ENCODE results near the gene MYO5B. TPM values are rescaled to one million over a fixed set of nuclear protein-coding genes. Genes with fewer than 3 reads are reported as not detected.

MYO5B gene
- polyA plus RNA-seq, 2 of the 4 experiments (the other 2 are of a cell fraction), result 6.4 to 18.4 TPM

DNA sequence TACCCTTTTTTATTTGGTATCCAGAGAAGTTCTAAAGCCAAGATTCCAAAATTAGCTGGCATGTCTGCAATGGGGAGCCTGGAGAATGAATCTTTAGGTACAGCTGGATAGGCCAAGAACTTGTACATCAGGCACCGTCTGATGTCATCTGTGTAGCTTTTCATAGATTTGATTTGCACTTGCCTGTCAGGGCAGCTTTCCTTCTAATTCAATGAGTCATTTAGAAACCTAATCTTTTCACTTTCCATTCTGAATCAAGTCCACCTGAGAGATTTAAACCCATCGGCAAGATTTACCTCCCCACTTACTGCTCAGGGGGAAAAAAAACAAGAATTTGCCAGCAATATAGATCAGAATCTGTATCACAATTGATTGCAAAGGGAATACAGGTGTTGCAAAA is 320.7 kb downstream of the MYO5B start:
- FAIRE-seq (no peak), ATAC-seq (no peak), DNase-seq (ENCODE audit: low read depth in 1 of 2, low spot score in 1 of 2) (no peak)
- ChIA-PET POLR2A (no interaction called here), CTCF (interaction anchor here (1.3 to 5.5 kb wide), 2 partner anchors 13 to 14 kb away, joined by 3 to 33 read pairs; no protein-coding TSS in a partner anchor)
- Histone ChIP-seq H3K4me3 (no peak overlapping the region), H3K4me1 (no peaks in the 10 kb centered on the region), H3K27ac (no peak overlapping the region), H3K4me2 (no peak overlapping the region), H3K9me3 (no peaks in the 10 kb centered on the region)
- 88% methylated on average over 2 of the region's 2 CpGs for WGBS (ENCODE audit: missing lambda C conversion rate)
- TF ChIP-seq RARB (CRISPR knock-in tag; IDR thresholded peaks at IDR 0.05) (no peak), KDM1A (IDR thresholded peaks at IDR 0.05; ENCODE audit: low read depth) (no peak), RNF2 (IDR thresholded peaks at IDR 0.05; ENCODE audit: borderline replicate concordance, low read depth) (no peak), JUNB (IDR thresholded peaks at IDR 0.05) (no peak), EHF (CRISPR knock-in tag; IDR thresholded peaks at IDR 0.05) (no peak), GATA3 (IDR thresholded peaks at IDR 0.05; ENCODE audit: borderline replicate concordance) (no peak), HOXB5 (CRISPR knock-in tag; IDR thresholded peaks at IDR 0.05) (no peak), JUN (IDR thresholded peaks at IDR 0.05) (no peak), EHMT2 (IDR thresholded peaks at IDR 0.05; ENCODE audit: low read depth) (no peak), RFX5 (IDR thresholded peaks at IDR 0.05) (no peak), MAZ (IDR thresholded peaks at IDR 0.05; ENCODE audit: borderline replicate concordance, low read depth, low read length) (no peak), FOXS1 (CRISPR knock-in tag; IDR thresholded peaks at IDR 0.05) (no peak), MAFK (IDR thresholded peaks at IDR 0.05; ENCODE audit: partially characterized antibody) (no peak), SMC3 (IDR thresholded peaks at IDR 0.05) (no peak), SREBF2 (IDR thresholded peaks at IDR 0.05) (no peak), POLR2A (IDR thresholded peaks at IDR 0.05; ENCODE audit: low read length) (no peak), CEBPB (IDR thresholded peaks at IDR 0.05) (no peak)
- TF ChIP-seq, protein P1, sequence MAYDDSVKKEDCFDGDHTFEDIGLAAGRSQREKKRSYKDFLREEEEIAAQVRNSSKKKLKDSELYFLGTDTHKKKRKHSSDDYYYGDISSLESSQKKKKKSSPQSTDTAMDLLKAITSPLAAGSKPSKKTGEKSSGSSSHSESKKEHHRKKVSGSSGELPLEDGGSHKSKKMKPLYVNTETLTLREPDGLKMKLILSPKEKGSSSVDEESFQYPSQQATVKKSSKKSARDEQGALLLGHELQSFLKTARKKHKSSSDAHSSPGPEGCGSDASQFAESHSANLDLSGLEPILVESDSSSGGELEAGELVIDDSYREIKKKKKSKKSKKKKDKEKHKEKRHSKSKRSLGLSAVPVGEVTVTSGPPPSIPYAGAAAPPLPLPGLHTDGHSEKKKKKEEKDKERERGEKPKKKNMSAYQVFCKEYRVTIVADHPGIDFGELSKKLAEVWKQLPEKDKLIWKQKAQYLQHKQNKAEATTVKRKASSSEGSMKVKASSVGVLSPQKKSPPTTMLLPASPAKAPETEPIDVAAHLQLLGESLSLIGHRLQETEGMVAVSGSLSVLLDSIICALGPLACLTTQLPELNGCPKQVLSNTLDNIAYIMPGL (CRISPR knock-in tag; IDR thresholded peaks at IDR 0.05; ENCODE audit: borderline replicate concordance), result no peak

DNA sequence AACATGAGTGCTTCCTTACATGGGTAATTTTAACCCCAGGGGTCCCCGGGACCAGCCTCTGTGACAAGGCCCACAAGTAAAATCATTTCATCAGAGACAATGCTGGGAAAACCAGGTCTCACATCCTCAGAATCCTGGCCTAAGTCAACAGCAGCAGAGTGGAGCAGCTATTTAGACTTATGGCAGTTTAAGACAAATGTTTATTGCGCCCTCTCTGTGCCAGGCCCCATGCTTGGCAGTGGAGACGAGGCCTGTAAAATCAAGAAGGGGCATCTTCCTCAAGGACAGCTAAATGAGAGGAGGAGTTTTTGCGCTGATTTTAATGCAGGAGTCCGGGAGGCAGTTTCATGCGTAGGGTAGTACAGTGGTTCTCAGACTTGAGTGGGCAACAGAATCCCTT is 325.6 kb downstream of the MYO5B start:
- ChIA-PET CTCF (interaction anchor here (1.6 kb wide), 1 partner anchor 11 kb away, joined by 5 read pairs; no protein-coding TSS in a partner anchor), POLR2A (no interaction called here)
- Histone ChIP-seq H3K4me2 (no peak overlapping the region), H3K27ac (no peak overlapping the region), H3K9me3 (no peaks in the 10 kb centered on the region), H3K4me1 (no peaks in the 10 kb centered on the region), H3K4me3 (no peak overlapping the region)
- ATAC-seq (no peak), DNase-seq (ENCODE audit: low read depth in 1 of 2, low spot score in 1 of 2) (no peak), FAIRE-seq (no peak)
- no peak for TF ChIP-seq EP300 (IDR thresholded peaks at IDR 0.05)
- TF ChIP-seq MAFK (IDR thresholded peaks at IDR 0.05; ENCODE audit: partially characterized antibody), result no peak
- TF ChIP-seq ZNF302 (CRISPR knock-in tag; IDR thresholded peaks at IDR 0.05), result no peak
- TF ChIP-seq, protein P2, sequence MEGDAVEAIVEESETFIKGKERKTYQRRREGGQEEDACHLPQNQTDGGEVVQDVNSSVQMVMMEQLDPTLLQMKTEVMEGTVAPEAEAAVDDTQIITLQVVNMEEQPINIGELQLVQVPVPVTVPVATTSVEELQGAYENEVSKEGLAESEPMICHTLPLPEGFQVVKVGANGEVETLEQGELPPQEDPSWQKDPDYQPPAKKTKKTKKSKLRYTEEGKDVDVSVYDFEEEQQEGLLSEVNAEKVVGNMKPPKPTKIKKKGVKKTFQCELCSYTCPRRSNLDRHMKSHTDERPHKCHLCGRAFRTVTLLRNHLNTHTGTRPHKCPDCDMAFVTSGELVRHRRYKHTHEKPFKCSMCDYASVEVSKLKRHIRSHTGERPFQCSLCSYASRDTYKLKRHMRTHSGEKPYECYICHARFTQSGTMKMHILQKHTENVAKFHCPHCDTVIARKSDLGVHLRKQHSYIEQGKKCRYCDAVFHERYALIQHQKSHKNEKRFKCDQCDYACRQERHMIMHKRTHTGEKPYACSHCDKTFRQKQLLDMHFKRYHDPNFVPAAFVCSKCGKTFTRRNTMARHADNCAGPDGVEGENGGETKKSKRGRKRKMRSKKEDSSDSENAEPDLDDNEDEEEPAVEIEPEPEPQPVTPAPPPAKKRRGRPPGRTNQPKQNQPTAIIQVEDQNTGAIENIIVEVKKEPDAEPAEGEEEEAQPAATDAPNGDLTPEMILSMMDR (IDR thresholded peaks at IDR 0.05), result no peak
- TF ChIP-seq BHLHE40 (IDR thresholded peaks at IDR 0.05; ENCODE audit: low read depth, low read length), result no peak
- TF ChIP-seq FOSB (CRISPR knock-in tag; IDR thresholded peaks at IDR 0.05), result no peak
- no peak for TF ChIP-seq CHD2 (IDR thresholded peaks at IDR 0.05; ENCODE audit: low read length, partially characterized antibody)
- TF ChIP-seq, protein P1 (CRISPR knock-in tag; IDR thresholded peaks at IDR 0.05; ENCODE audit: borderline replicate concordance), result no peak
- no peak for TF ChIP-seq CBX2 (IDR thresholded peaks at IDR 0.05; ENCODE audit: borderline replicate concordance, low read depth)
- no peak for TF ChIP-seq GATA3 (IDR thresholded peaks at IDR 0.05; ENCODE audit: borderline replicate concordance)
- TF ChIP-seq RARB (CRISPR knock-in tag; IDR thresholded peaks at IDR 0.05), result no peak
- TF ChIP-seq HEYL (CRISPR knock-in tag; IDR thresholded peaks at IDR 0.05), result no peak
- no peak for TF ChIP-seq JUN (IDR thresholded peaks at IDR 0.05)
- TF ChIP-seq CEBPB (IDR thresholded peaks at IDR 0.05), result no peak
- TF ChIP-seq, protein P3, sequence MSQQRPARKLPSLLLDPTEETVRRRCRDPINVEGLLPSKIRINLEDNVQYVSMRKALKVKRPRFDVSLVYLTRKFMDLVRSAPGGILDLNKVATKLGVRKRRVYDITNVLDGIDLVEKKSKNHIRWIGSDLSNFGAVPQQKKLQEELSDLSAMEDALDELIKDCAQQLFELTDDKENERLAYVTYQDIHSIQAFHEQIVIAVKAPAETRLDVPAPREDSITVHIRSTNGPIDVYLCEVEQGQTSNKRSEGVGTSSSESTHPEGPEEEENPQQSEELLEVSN (IDR thresholded peaks at IDR 0.05; ENCODE audit: borderline replicate concordance, low read depth), result no peak
- TF ChIP-seq POLR2A (IDR thresholded peaks at IDR 0.05; ENCODE audit: low read length), result no peak
- no peak for TF ChIP-seq RAD21 (conservative IDR thresholded peaks at IDR 0.05 in 1 of 2, IDR thresholded peaks at IDR 0.05 in 1 of 2)
- TF ChIP-seq, protein P4, sequence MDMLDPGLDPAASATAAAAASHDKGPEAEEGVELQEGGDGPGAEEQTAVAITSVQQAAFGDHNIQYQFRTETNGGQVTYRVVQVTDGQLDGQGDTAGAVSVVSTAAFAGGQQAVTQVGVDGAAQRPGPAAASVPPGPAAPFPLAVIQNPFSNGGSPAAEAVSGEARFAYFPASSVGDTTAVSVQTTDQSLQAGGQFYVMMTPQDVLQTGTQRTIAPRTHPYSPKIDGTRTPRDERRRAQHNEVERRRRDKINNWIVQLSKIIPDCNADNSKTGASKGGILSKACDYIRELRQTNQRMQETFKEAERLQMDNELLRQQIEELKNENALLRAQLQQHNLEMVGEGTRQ (IDR thresholded peaks at IDR 0.05), result no peak
- no peak for TF ChIP-seq RFX5 (IDR thresholded peaks at IDR 0.05)
- 84% methylated on average over 6 of the region's 6 CpGs for WGBS (ENCODE audit: missing lambda C conversion rate)

All from A549 (cell line).